ENCODE measurements around the gene SLC37A4. TPM values are rescaled to one million over a fixed set of nuclear protein-coding genes. Genes with fewer than 3 reads are reported as not detected.
"Not testable (repeated sequence)": the region's sequence is repeated elsewhere in the genome, so short reads cannot be mapped to it uniquely, and the experiment has no call there.

Gene SLC37A4
- total and polyA plus RNA-seq, 10 of the 15 experiments (the other 5 are each of a cell fraction or from before 2014, with no cell fraction given): 11.6 to 29.7 (median 20.4) TPM

GRCh38 chr11:119061256-119061655 lies 30.6 kb upstream of the SLC37A4 start:
- Histone ChIP-seq H2AFZ (ENCODE audit: control insufficient read depth, low read depth, low read length) (no peak overlapping the region), H3K4me3 (no peak overlapping the region), H3K36me3 (ENCODE audit: control insufficient read depth in 2 of 2, insufficient read depth in 2 of 2, low read length in 1 of 2) (no peaks in the 10 kb centered on the region), H4K20me1 (ENCODE audit: control insufficient read depth, insufficient read depth) (no peaks in the 10 kb centered on the region), H3K27me3 (replicated peaks in 1 of 2; ENCODE audit: control insufficient read depth in 2 of 2, insufficient read depth in 2 of 2, low read length in 1 of 2) (no peaks in the 10 kb centered on the region), H3K4me2 (ENCODE audit: control insufficient read depth, insufficient read depth) (no peak overlapping the region), H3K4me1 (ENCODE audit: control insufficient read depth, insufficient read depth, low read length) (no peaks in the 10 kb centered on the region; the same call in 1 of the 2 replicates), H3K79me2 (ENCODE audit: control insufficient read depth, insufficient read depth, low read length) (peaks cover 16% of the 10 kb centered on the region), H3K9me3 (replicated peaks; ENCODE audit: control insufficient read depth, insufficient read depth, low read length) (no peaks in the 10 kb centered on the region), H3K27ac (ENCODE audit: control insufficient read depth, insufficient read depth) (no peak overlapping the region), H3K9ac (ENCODE audit: control insufficient read depth, insufficient read depth, low read length) (no peak overlapping the region)
- TF ChIP-seq POLR2A (IDR thresholded peaks at IDR 0.05; ENCODE audit: low read depth, low read length): no peak
- ChIA-PET SMC1A (ENCODE audit: uncharacterized antibody, unreplicated experiment) (no interaction called here), POLR2A (interaction anchor here (0.6 to 1.5 kb wide), 4 partner anchors 9 to 232 kb away, joined by 3 to 5 read pairs (median 3); a partner anchor contains a TSS), RAD21 (ENCODE audit: unreplicated experiment) (interaction anchor here (1.0 to 1.5 kb wide), 2 partner anchors 24 to 32 kb away, joined by 3 read pairs; no protein-coding TSS in a partner anchor), CTCF (interaction anchor here (1.1 to 2.9 kb wide), 2 partner anchors 135 to 262 kb away, joined by 7 to 10 read pairs; no protein-coding TSS in a partner anchor)
- intact Hi-C loops (cut with micrococcal nuclease; ENCODE audit: unreplicated experiment): no loop called here
- ATAC-seq (no peak), FAIRE-seq (no peak), DNase-seq (ENCODE audit: low read depth, low spot score) (no peak)
- WGBS (ENCODE audit: insufficient coverage, insufficient replicate concordance, low lambda C conversion rate, missing lambda C conversion rate): 78% methylated on average over 2 of the region's 3 CpGs
- BruUV-seq (replicated peaks): no TSS peak
- in situ Hi-C loops (cut with MboI): no loop called here

DNA sequence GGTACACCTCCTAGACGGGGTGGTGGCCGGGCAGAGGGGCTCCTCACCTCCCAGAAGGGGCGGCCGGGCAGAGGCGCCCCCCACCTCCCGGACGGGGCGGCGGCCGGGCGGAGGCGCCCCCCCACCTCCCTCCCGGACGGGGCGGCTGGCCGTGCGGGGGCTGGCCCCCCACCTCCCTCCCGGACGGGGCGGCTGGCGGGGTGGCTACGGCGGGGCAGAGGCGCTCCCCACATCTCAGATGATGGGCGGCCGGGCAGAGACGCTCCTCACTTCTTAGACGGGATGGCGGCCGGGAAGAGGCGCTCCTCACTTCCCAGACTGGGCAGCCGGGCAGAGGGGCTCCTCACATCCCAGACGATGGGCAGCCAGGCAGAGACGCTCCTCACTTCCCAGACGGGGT lies 28.5 kb upstream of the SLC37A4 start:
- H3K27me3 ChIP-seq (replicated peaks in 1 of 2; ENCODE audit: control insufficient read depth in 2 of 2, insufficient read depth in 2 of 2, low read length in 1 of 2); H3K4me3 ChIP-seq; H3K36me3 ChIP-seq (ENCODE audit: control insufficient read depth in 2 of 2, insufficient read depth in 2 of 2, low read length in 1 of 2); H3K9ac ChIP-seq (ENCODE audit: control insufficient read depth, insufficient read depth, low read length); H3K4me1 ChIP-seq (ENCODE audit: control insufficient read depth, insufficient read depth, low read length); H3K4me2 ChIP-seq (ENCODE audit: control insufficient read depth, insufficient read depth); BruUV-seq (replicated peaks); H3K9me3 ChIP-seq (replicated peaks; ENCODE audit: control insufficient read depth, insufficient read depth, low read length); CTCF ChIA-PET; H2AFZ ChIP-seq (ENCODE audit: control insufficient read depth, low read depth, low read length); SMC1A ChIA-PET (ENCODE audit: uncharacterized antibody, unreplicated experiment); RAD21 ChIA-PET (ENCODE audit: unreplicated experiment); ATAC-seq; H3K27ac ChIP-seq (ENCODE audit: control insufficient read depth, insufficient read depth); in situ Hi-C loops (cut with MboI); H4K20me1 ChIP-seq (ENCODE audit: control insufficient read depth, insufficient read depth); DNase-seq (ENCODE audit: low read depth, low spot score); intact Hi-C loops (cut with micrococcal nuclease; ENCODE audit: unreplicated experiment); FAIRE-seq: not testable (repeated sequence)
- 100% methylated on average over 7 of the region's 35 CpGs for whole genome bisulfite sequencing (ENCODE audit: insufficient coverage, insufficient replicate concordance, low lambda C conversion rate, missing lambda C conversion rate)
- POLR2A ChIA-PET: interaction anchor here (0.8 kb wide), 1 partner anchor 36 kb away, joined by 3 read pairs; no protein-coding TSS in a partner anchor
- peaks cover 34% of the 10 kb centered on the region for H3K79me2 ChIP-seq (ENCODE audit: control insufficient read depth, insufficient read depth, low read length)
